ENCODE data around the gene BAK1. TPM values are rescaled to one million over a fixed set of nuclear protein-coding genes. Genes with fewer than 3 reads are reported as not detected.

BAK1 gene
- total and polyA plus RNA-seq, 2 experiments from 2014 or later: 18.6 to 33.1 TPM

DNA sequence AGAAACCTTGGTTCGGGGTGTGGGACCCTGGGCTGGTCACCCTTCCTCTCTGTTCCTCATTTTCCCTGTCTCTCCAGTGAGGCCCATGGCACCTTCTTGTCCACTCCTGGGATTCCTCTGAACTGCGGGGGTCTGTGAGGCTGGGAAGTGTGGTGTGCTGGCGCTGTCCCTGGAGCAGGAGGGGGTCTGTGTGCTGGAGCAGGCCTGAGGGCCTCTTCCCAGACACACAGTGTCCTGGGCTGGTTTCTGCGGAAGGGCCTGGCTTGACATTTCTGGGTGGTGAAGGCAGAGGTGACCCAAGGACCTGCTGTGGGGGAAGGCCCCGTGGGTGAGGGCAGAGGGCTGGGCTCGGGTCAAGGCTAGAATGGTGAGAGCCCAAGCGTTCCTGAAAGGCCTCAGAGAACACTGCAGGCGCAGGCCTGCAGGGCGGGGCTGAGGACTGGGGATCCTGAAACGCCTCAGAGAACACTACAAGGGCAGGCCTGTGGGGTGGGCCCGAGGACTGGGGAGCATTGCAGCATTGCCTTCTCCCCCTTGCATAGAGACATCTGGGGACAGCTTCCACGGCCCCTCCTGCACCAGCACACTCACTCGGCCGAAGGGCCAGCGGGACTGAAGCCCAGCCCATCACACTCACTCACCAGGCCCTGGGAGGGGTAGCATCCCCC is 10.6 kb upstream of the BAK1 start:
- H3K4me3 ChIP-seq: no peak overlapping the region
- no peaks in the 10 kb centered on the region for H3K9me2 ChIP-seq (replicated peaks; ENCODE audit: insufficient read depth)
- H2AFZ ChIP-seq: no peak overlapping the region
- no peaks in the 10 kb centered on the region for H3K79me2 ChIP-seq
- peak overlapping the region; percentile 95 for H3K27ac ChIP-seq
- H3K36me3 ChIP-seq (replicated peaks; ENCODE audit: insufficient read depth, low read depth): no peaks in the 10 kb centered on the region
- H3K4me2 ChIP-seq: no peak overlapping the region
- WGBS (ENCODE audit: low lambda C conversion rate, missing lambda C conversion rate): 45% methylated on average over 15 of the region's 15 CpGs
- H3K9me3 ChIP-seq (ENCODE audit: low read depth): no peaks in the 10 kb centered on the region
- TF ChIP-seq CTCF (IDR thresholded peaks at IDR 0.05; ENCODE audit: poor library complexity) (no peak), EZH2 (IDR thresholded peaks at IDR 0.05; ENCODE audit: borderline replicate concordance) (no peak), EZH2phosphoT487 (IDR thresholded peaks at IDR 0.05; ENCODE audit: low read depth, severe bottlenecking, unreplicated experiment) (no peak)
- no peaks in the 10 kb centered on the region for H4K20me1 ChIP-seq (ENCODE audit: insufficient read depth, poor library complexity, severe bottlenecking)
- DNase-seq (ENCODE audit: low spot score): peak; percentile 79
- no peaks in the 10 kb centered on the region for H3K27me3 ChIP-seq
- H3K4me1 ChIP-seq (ENCODE audit: insufficient read depth): peaks cover 34% of the 10 kb centered on the region

GRCh38 chr6:33589731-33590530 is 9.9 kb upstream of the BAK1 start:
- Histone ChIP-seq H3K4me2 (peak overlapping the region; percentile 12), H3K27me3 (no peaks in the 10 kb centered on the region), H3K27ac (peak overlapping the region; percentile 95), H3K9me2 (replicated peaks; ENCODE audit: insufficient read depth) (no peaks in the 10 kb centered on the region), H4K20me1 (ENCODE audit: insufficient read depth, poor library complexity, severe bottlenecking) (no peaks in the 10 kb centered on the region), H3K4me1 (ENCODE audit: insufficient read depth) (peaks cover 34% of the 10 kb centered on the region), H2AFZ (no peak overlapping the region), H3K79me2 (no peaks in the 10 kb centered on the region), H3K36me3 (replicated peaks; ENCODE audit: insufficient read depth, low read depth) (no peaks in the 10 kb centered on the region), H3K9me3 (ENCODE audit: low read depth) (no peaks in the 10 kb centered on the region), H3K4me3 (no peak overlapping the region)
- WGBS (ENCODE audit: low lambda C conversion rate, missing lambda C conversion rate): 37% methylated on average over 9 of the region's 9 CpGs
- TF ChIP-seq CTCF (IDR thresholded peaks at IDR 0.05; ENCODE audit: poor library complexity): peak; percentile 88
- TF ChIP-seq EZH2phosphoT487 (IDR thresholded peaks at IDR 0.05; ENCODE audit: low read depth, severe bottlenecking, unreplicated experiment): no peak
- peak; percentile 93 for DNase-seq (ENCODE audit: low spot score)

DNA sequence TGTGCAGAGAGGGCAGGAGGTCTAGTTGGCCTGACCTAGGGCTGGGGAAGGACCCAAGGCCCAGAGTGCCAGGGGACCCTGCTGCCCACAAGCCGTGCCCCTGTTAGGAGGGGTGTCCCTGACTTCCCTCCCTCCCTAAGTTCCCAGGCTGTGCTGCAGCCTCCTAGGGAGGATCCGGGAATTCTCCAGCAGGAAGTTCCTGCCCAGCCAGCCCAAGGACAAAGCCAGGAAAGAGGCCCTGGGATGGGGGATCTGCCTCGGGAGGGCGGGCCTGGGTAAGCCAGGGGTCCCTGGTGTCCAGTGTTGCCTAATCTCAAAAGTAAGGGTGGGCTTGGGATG is 9.3 kb upstream of the BAK1 start:
- no peak overlapping the region for H2AFZ ChIP-seq
- no peaks in the 10 kb centered on the region for H3K9me3 ChIP-seq (ENCODE audit: low read depth)
- peak overlapping the region; percentile 12 for H3K4me2 ChIP-seq
- H3K36me3 ChIP-seq (replicated peaks; ENCODE audit: insufficient read depth, low read depth): no peaks in the 10 kb centered on the region
- 58% methylated on average over 3 of the region's 4 CpGs for WGBS (ENCODE audit: low lambda C conversion rate, missing lambda C conversion rate)
- H4K20me1 ChIP-seq (ENCODE audit: insufficient read depth, poor library complexity, severe bottlenecking): no peaks in the 10 kb centered on the region
- no peak overlapping the region for H3K4me3 ChIP-seq
- no peak for DNase-seq (ENCODE audit: low spot score)
- H3K27ac ChIP-seq: peak overlapping the region; percentile 95
- TF ChIP-seq EZH2 (IDR thresholded peaks at IDR 0.05; ENCODE audit: borderline replicate concordance): no peak
- TF ChIP-seq EZH2phosphoT487 (IDR thresholded peaks at IDR 0.05; ENCODE audit: low read depth, severe bottlenecking, unreplicated experiment): no peak
- no peak for TF ChIP-seq CTCF (IDR thresholded peaks at IDR 0.05; ENCODE audit: poor library complexity)
- H3K27me3 ChIP-seq: no peaks in the 10 kb centered on the region
- H3K79me2 ChIP-seq: no peaks in the 10 kb centered on the region
- peaks cover 34% of the 10 kb centered on the region for H3K4me1 ChIP-seq (ENCODE audit: insufficient read depth)
- H3K9me2 ChIP-seq (replicated peaks; ENCODE audit: insufficient read depth): no peaks in the 10 kb centered on the region

Data from hepatocyte (in vitro differentiated cells).